NCI-H748 (cell line): ENCODE measurements around the gene E2F3.

Experiments used
- DNase-seq: peaks from one replicate; lab custom pipeline; 2025; ENCODE audit not compliant: unreplicated experiment; lab: John Stamatoyannopoulos, UW

E2F3 gene

DNA sequence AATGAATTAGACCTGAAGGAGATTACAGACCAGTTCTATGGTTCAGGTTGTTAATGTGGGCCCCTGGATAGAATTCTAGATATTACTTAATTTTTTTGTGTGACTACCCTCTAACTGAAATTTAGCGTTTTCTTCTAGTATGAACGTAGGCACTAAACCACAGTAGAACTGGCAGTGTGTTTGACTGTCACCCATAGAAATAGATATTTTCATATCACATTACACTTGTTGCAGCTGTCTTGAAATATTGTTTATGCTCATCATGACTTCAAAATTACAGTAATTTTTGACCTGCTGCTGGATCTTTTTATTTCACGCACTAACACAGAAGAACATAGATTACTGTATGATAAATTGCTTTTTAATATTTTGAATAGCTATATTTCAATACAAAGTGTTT is 31.6 kb downstream of the E2F3 start:
- DNase-seq, result no peak

DNA sequence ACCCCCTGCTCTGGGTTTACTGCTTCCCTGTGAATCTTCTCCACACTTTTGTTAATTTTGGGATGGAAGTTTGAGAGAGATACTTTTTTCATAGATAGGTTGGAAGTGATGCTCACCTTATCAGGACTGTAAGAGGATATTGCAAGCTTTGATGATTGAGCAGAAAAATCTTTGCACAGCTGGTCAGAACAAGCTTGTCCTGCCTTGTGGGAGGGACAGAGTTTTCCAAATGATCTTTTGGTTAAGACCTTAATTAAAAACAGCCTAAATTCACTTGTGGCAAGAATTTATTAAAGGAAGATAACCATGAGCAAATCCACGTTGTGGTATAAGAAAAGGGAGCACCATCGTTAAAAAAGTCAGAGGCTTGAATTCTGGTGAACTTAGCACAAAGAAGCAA is 32.2 kb downstream of the E2F3 start:
- no peak for DNase-seq

DNA sequence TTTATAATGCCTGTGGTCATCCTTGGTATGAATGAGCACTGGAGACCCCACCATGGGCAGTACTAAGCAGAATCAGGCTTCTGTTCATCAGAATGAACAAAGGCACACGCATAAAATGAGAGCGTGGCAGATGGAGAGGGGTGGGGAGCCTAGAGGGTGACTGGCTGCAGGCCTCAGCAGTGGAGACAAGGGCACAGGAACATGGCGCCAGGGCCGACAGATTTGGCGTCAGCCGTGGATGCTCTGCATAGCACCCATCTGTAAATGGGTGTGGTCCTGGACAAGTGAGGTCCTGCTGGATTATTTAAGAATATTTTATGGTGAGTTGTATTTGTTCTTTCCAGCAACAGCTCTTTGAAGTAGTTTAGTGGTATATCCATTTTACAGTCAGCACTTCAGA is 33.1 kb downstream of the E2F3 start:
- DNase-seq, result no peak

DNA sequence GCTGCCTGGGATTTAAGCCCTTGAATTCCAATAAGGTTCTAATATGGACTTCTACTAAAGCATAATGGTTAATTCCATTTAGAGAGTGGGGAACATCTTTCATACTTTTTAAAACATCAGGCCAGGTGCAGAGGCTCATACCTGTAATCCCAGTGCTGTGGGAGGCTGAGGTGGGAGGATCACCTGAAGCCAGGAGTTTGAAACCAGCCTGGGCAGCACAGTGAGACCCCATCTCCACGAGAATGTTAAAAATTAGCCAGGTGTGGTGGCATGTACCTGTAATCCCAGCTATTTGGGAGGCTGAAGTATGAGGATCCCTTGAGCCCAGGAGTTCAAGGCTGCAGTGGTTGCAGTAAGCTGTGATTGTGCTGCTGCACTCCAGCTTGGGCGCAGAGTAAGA is 35.0 kb downstream of the E2F3 start:
- DNase-seq, result no peak

DNA sequence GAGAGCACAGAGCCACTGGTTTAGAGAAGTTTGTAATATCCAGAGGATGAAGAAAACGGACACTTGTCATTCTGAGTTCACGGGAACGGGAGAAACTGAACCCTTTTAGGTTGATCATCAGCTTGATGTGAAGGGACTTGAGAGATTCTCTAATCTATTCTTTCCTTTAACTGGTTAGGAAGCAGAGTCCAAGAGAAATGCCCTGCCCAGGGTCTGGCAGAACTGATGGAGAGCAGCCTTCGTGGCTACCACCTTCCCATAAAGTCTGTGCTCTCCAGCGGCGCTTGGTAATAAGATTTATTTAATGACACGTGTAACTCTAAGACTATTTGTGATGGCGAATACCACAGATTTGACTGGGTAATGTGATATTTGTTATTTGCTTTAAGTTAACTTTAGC is 36.0 kb downstream of the E2F3 start:
- DNase-seq, result no peak

DNA sequence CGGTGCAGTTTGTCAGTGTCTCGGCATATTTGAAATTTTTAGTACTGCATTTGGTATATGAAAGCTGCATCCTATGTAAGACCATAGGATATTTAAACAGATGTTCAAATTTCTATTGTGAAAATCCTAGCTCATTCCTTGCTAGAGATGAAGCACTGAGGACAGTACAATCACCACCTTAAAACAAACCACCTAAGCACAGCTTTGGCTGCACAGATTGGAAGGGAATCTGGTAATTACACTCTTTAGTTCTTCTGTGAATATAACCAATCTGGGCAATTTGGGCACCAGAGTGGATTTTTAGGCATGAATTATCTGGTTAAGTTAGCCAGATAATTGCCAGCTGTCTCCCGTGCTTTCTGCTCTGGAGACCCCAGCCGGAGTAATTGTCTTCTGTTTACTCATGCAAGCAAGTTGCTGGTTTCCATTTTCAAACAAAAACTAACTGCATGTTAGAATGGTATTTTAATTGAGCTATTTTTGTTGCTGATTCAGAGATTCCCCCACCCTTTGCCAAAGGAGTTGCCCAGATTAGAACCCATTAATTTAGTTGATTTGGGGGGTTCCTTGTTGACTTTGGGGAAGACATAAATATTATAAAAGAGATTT is 36.9 kb downstream of the E2F3 start:
- peak; percentile 80 for DNase-seq

DNA sequence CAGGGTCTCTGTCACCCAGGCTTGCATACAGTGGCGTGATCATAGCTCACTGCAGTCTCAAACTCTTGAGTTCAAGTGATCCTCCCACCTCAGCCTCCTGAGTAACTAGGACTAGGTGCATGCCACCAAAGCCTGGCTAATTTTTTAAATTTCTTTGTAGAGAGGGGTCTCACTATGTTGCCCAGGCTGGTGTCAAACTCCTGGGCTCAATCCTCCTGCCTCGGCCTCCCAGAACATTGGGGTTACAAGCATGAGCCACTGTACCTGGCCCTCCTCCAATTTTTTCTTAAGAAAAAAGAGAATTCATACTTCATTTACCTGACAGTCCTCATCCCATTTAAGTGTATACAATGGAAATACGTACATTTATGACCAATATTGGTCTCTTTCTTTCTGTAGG is 37.9 kb downstream of the E2F3 start:
- DNase-seq, result no peak

DNA sequence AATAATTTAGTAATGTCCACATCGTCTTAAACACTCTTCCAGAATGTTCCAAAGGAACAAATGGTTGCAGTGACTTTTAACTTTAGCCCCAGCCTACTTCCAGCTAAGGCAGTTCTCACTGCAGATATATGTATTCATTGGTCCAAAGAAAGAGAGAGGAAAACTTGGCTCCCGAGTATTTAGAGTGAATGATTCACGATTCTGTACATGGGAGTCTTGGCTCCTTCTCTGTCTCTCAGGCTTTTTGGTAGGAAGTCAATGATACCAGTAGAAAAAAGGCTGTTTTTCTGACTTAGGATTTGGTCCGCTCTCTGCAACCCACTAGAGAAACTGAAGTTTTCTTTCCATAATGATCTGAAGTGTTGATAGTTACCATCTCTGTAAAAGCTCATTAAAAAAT is 38.6 kb downstream of the E2F3 start:
- DNase-seq, result no peak

DNA sequence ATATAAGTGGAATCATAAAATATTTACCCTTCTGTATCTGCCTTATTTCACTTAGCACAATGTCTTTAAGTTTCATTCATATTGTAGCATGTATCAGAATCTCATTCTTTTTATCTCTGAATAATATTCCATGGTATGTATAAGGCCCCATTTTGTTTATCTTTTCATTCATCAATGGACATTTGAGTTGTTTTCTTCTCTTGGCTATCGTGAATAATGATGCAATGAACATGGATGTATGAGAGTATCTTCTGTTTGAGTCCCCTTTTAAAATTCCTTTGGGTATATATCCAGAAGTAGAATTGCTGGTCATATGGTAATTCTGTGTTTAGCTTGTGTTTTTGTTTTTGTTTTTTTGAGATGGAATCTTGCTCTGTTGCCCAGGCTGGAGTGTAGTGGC is 39.6 kb downstream of the E2F3 start:
- DNase-seq, result no peak

DNA sequence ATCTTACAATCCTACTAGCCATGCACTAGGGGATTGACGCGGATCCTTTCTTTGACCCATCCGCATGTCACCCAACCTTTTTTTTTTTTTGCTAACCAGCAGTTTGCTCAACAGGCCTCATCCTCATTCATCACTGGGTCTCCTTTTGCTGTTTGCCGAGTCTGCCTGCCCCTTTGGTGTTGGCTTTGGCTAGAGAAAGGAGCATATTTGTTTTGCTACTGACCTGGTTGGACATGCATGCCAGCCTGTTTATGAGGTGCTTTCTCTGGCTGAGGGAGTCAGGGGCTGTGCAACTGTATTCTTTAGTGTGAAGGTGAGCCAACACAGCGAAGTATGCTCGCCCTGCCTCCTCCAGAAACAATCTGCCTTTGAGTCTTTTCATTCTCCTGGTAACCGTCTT is 40.2 kb downstream of the E2F3 start:
- no peak for DNase-seq

DNA sequence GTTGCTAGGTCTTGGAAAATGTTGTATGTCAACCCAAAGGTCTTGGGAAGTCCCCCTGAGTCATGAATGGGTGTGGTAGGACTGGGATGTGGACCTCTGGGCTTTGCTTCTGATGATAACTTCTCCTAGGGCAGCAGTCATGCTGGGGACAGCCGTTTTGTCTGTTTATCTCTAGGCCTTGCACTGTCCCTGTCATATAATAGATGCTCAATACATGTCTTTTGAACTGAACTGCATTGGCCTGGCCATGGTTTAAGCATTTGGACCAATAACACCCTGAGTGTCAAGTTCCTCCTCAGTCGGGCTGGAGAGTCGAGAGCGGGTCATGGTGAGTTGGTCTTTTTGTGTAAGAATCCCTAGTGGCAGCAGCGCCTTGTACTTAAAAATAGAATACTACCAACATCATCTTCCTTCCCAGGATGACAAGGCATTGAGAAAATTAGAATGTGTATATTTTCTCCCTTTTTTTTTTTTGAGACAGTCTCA is 43.1 kb downstream of the E2F3 start:
- no peak for DNase-seq

DNA sequence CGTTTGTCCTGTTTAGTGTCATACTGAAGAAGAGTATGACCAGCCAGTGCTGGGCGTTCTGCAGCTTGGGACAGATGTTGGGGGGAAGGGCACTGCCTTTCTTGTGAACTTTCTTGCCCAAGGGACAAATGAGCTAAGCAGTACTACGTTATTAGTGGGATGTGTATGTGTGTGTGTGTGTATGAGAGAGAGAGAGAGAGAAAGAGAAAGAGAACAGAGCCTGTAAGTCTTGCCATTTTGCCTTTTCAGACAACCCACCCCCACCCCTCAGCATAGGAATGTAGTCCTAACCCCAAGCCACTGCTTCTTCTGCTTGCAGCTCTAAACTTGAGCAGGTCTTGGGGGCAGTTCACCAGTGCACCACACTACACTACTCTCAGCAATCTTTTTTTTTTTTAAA is 45.5 kb downstream of the E2F3 start:
- no peak for DNase-seq

DNA sequence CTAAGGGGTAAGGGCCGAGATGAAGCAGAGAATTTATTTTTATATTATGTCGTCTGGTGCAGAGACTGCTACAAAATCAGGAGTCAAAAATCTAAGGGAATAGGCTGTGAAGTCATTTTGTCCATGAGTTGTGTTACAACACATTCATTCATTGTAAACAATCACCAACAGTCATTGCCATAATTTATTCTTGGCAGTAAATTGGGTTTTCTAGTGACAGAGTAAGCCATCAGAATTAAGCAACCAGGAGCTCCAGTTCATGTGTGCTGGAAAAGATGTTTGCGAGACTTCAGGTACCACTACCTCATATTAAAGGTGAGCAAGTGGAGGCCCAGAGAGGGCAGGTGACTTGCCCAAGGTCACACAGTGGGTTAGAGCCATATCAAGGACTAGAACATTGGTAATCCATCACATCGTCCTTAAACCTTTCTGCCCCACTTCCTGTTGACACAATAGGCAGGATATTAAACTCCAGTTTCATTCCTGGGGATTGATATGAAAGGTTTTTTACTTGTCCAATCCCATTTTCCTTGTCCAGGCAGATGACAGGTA is 46.0 kb downstream of the E2F3 start:
- no peak for DNase-seq

DNA sequence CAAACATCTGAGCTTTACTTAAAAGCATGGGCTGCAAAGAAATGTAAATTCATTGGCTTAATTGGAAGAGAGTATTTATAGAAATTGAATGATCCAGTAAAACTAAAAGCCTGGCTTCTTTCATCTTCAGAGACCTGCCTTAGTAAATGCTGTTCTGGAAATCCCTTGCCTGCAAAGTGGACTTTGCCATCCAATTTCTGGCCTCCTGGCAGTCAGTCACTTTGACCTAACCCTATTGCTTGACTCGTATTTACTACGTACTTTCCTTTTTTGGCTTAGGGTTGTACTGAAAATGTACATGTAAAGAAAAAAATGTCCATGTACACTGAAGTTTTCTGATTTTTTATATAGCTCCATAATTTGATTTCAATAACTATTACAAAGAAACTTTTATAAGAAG is 47.1 kb downstream of the E2F3 start:
- DNase-seq, result no peak

DNA sequence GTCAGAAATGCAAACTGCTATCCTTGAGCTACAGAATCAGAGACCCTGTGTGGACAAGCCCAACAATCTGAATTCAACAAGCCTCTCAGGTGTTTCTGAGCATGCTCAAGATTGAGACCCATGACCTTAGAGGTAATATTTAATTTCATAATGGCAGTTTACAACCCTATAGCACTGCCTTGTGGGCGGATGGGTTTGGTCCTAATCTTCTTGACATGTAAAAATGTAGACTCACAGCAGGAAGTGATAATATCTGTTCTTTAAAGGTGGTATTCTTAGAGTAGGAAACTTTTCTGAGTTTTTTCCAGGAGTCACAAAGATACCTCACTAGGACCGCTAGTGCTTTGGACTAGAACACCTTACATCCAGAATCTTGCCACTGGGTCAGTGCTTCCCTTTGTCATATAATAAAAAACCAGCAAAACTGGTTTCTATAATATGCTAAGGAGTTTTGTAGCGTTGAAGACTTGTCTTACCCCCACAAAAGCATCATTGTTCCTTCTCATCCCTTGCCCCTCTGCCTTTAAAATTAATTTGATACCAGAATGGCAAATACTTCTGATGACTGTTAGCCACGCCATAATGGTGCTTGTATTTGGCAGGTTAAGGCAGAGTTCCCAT is 52.6 kb downstream of the E2F3 start:
- DNase-seq, result peak; percentile 69

DNA sequence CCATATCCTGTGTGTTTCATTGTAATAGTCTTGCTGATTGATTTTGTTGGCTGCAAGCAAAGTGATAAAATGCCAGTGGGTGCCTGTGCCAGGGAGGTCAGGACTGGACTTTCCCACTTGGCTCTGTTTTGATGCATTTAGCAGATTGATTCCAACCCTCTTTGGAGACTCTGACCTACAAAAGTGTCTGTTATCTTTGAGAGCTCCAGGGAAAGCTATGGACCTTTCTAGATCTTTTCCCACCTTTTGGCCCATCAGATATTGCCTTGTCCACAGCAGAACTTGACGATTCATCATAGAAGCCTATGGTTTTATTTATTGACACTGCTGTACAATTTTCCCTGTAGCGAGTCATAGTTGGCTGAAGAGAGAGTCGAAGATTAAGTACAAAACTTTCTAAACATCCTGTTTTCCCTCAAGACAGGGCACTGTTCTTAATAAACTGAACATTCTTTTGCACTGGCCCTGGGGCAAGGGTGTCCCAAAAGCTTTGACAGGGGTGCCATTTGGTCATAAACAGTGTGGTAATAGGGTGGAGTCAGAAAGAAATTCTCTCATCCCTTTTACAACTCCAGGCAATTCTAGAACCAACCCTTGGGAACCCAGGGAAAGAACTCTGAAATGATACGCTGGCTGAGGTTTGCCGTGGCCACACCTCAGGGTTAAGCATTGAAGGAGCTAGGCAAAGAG is 53.7 kb downstream of the E2F3 start:
- DNase-seq, result no peak

DNA sequence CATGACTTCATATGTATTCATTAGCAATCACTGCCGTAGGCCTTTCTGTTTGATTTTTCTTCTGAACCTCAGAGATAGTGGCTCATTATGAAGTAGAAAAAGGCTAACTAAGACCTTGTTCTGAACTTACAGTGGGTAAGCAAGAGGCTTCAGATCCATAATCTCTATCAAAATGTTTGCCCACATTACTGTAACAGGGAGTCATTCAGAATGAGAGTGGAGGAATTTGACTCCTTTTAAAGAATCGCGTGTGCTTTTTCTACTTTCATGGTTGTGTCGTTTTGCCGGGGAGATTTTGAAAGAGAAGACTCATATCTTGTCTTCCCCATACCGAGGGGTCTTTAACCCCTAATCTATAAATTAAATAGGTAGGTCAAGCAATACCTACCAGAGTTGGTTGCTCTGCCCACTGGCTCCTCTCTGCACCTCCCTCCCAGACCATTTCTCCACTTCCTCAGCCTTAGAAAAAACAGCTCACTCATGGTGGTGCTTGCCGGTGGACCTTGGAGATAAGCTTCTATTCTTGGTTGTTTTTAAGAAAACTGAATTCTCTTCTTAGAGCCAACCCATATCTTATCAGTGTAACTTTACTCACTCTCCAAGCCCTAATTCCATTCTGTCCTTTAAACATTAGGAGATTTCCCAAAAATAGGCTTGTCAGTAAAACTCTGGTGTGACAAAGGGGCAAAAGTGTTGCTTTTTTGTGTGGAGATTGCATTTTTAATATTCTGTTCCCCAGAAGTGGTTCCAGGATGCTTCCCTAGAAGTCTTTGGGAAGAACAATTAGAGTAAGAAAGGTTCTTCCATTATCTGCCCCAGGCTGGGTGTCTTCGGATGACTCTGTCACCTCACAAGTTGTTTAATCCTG is 56.6 kb downstream of the E2F3 start:
- DNase-seq, result no peak

DNA sequence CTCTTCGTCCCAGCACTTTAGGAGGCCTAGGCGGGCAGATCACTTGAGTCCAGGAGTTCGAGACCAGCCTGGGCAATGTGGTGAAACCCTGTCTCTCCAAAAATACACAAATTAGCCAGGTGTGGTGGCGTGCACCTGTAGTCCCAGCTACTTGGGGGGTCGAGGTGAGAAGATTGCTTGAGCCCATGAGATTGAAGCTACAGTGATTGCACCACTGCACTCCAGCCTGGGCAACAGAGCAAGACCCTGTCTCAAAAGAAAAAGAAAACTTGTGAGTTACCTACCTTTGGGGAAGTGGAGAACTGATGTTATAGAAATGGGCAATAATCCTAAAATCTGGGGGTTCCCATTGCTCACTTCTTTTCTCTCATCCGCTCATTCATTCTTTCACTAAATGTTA is 58.0 kb downstream of the E2F3 start:
- no peak for DNase-seq

DNA sequence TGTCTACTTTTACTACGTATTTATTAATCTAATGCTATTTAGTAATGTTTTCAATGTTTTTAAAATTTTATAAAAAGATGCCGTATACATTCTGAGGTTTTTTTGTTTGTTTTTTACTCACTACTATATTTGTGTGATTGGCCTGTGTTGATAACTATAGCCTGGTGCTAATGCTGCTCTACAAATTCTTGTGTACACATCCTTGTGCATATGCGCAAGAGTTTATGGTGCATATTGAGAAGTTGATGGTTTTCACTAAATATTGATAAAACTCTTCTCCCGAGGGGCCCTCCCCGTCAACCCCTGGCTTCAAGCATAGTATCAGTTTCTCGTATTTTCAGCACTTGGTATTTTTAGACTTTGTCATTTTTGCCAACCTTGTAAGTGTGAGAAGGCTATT is 59.9 kb downstream of the E2F3 start:
- no peak for DNase-seq

DNA sequence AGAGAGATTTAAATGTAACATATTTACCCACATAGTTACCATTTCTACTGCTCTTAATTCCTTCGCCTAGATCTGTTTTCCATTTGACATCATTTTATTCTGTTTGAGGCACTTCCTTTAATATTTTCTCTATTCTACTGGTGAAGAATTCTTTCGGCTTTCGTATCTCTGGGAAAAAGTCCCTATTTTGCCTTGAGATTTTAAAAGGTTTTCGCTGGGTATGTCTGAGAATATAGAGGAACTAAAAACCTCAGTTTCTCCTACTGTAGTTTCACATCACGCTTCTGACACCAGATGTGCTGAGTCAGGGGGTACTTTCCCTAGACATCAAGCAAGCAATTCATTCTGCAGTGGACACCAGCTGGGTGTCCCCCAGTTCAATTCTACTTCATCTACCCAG is 61.7 kb downstream of the E2F3 start:
- DNase-seq, result no peak

DNA sequence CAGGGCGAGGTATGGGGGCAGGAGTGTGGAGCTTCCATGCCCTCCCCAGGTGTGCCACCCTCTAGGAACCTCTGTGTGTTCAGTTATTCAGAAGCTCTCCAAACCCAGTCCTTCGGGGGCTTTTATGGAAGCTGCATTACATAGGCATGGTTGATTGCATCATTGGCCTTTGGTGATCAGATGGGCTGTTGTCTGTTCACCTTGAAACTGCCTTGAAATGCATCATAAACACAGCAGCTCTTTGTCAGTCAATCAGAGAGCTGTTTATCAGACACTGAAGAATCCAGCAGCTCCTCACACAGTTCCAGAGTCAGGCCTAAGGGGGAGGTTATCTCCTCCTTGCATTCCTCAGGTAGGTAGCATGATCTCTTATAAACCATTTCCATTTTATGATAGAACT is 62.4 kb downstream of the E2F3 start:
- no peak for DNase-seq
